Tibial nerve (tissue), 4 donors: Measurements from ENCODE around the gene NFIA.

ENCODE experiments used
- EP300 ChIP-seq, 2 donors: sonication (generic); formaldehyde crosslinking; IDR thresholded peaks; one replicate each; pipeline ENCODE4 v1.6.1; 2017; ENCODE audit warnings: antibody characterized with exemption in 2 of 2, mild to moderate bottlenecking in 1 of 2
- POLR2A ChIP-seq, 2 donors: fragments of 450-650 bp; IDR thresholded peaks; one replicate each; pipeline ENCODE4 v1.6.1; 2017; ENCODE audit warnings: antibody characterized with exemption in 2 of 2, mild to moderate bottlenecking in 2 of 2, moderate library complexity in 2 of 2
- TF ChIP-seq, protein P1 (sequence below), 5 experiments: fragments of 200-600 bp in 3 of 5; fragments of 450-650 bp in 2 of 5; sonication (generic) in 3 of 5; IDR thresholded peaks; one replicate each; pipeline ENCODE4 v1.5.1; 2016 to 2019; ENCODE audit warnings: antibody characterized with exemption in 5 of 5, mild to moderate bottlenecking in 3 of 5, moderate library complexity in 2 of 5

DNA sequence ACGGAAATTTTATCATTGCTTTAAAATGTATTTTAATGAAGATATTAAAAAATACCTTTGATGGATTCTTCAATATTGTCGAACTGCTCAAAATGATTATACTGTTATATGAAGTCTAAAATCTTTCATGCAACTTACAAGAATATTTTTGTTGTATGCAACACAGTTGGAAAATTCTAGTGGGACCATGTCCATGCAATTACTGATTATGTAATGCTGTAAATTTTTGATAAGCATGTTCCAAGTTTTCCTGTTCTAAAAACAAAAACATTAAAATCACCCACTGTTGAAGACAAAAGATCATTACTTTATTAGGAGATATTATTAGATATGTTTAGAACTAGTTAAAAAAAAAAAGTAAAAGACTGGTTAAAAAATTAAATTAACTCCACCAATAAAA, 132.8 kb downstream of the NFIA start:
- TF ChIP-seq, protein P1, sequence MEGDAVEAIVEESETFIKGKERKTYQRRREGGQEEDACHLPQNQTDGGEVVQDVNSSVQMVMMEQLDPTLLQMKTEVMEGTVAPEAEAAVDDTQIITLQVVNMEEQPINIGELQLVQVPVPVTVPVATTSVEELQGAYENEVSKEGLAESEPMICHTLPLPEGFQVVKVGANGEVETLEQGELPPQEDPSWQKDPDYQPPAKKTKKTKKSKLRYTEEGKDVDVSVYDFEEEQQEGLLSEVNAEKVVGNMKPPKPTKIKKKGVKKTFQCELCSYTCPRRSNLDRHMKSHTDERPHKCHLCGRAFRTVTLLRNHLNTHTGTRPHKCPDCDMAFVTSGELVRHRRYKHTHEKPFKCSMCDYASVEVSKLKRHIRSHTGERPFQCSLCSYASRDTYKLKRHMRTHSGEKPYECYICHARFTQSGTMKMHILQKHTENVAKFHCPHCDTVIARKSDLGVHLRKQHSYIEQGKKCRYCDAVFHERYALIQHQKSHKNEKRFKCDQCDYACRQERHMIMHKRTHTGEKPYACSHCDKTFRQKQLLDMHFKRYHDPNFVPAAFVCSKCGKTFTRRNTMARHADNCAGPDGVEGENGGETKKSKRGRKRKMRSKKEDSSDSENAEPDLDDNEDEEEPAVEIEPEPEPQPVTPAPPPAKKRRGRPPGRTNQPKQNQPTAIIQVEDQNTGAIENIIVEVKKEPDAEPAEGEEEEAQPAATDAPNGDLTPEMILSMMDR (IDR thresholded peaks at IDR 0.05): no peak
- no peak for TF ChIP-seq EP300 (IDR thresholded peaks at IDR 0.05)
- no peak for TF ChIP-seq POLR2A (IDR thresholded peaks at IDR 0.05)
